Suprapubic skin (tissue), 4 donors: ENCODE measurements around the gene RNF38. TPM values are rescaled to one million over a fixed set of nuclear protein-coding genes. Genes with fewer than 3 reads are reported as not detected.
A peak's percentile ranks its signal among the peaks of the same experiment; 100 is the strongest.
"Not testable (repeated sequence)": the region's sequence is repeated elsewhere in the genome, so short reads cannot be mapped to it uniquely, and the experiment has no call there.

Experiments used
- DNase-seq, 2 donors: peaks; one replicate each; pipeline ENCODE4 v3.0.0-alpha.2; 2019; ENCODE audit warnings: low spot score in 2 of 2
- H3K27ac ChIP-seq: fragments of 200-600 bp; sonication (generic); one replicate; pipeline ENCODE4 v1.5.1; 2019
- H3K27me3 ChIP-seq: fragments of 200-600 bp; sonication (generic); one replicate; pipeline ENCODE4 v1.5.1; 2019
- H3K36me3 ChIP-seq: fragments of 200-600 bp; sonication (generic); one replicate; pipeline ENCODE4 v1.5.1; 2019
- H3K4me1 ChIP-seq: fragments of 200-600 bp; sonication (generic); one replicate; pipeline ENCODE4 v1.5.1; 2019
- H3K4me3 ChIP-seq: fragments of 200-600 bp; sonication (generic); one replicate; pipeline ENCODE4 v1.5.1; 2019; ENCODE audit warnings: mild to moderate bottlenecking
- H3K9me3 ChIP-seq: fragments of 200-600 bp; sonication (generic); one replicate; pipeline ENCODE4 v1.5.1; 2019
- EP300 ChIP-seq: sonication (generic); formaldehyde crosslinking; IDR thresholded peaks from one replicate; pipeline ENCODE4 v1.6.1; 2017; ENCODE audit warnings: antibody characterized with exemption
- POLR2A ChIP-seq, 2 donors: fragments of 450-650 bp; IDR thresholded peaks; one replicate each; pipeline ENCODE4 v1.6.1; 2017; ENCODE audit warnings: antibody characterized with exemption in 2 of 2, mild to moderate bottlenecking in 2 of 2, moderate library complexity in 2 of 2
- POLR2AphosphoS5 ChIP-seq, 3 donors: sonication (generic); formaldehyde crosslinking; IDR thresholded peaks; one replicate each; pipeline ENCODE4 v1.6.1; 2017; ENCODE audit warnings: antibody characterized with exemption in 3 of 3
- WGBS: methylation state at CpG from one replicate; pipeline ENCODE4 v1.1.5; 2018; 5-methylcytosine and 5-hydroxymethylcytosine counted together
- total RNA-seq, 4 donors: library from RNA; depleted of rRNA; stranded (reverse); fragments of >200 nt; gene quantifications; one replicate each; pipeline ENCODE4 v1.1.0, GENCODE V29; 2016
- TF ChIP-seq, protein P1 (sequence below), 2 donors: fragments of 200-600 bp in 1 of 2; fragments of 450-650 bp in 1 of 2; sonication (generic) in 1 of 2; IDR thresholded peaks; one replicate each; pipeline ENCODE4 v1.5.1; 2016 to 2019; ENCODE audit warnings: antibody characterized with exemption in 2 of 2, mild to moderate bottlenecking in 1 of 2, moderate library complexity in 1 of 2

Gene RNF38
- total RNA-seq, 4 donors from 2014 or later: 20.6 to 43.9 (median 28.1) TPM

DNA sequence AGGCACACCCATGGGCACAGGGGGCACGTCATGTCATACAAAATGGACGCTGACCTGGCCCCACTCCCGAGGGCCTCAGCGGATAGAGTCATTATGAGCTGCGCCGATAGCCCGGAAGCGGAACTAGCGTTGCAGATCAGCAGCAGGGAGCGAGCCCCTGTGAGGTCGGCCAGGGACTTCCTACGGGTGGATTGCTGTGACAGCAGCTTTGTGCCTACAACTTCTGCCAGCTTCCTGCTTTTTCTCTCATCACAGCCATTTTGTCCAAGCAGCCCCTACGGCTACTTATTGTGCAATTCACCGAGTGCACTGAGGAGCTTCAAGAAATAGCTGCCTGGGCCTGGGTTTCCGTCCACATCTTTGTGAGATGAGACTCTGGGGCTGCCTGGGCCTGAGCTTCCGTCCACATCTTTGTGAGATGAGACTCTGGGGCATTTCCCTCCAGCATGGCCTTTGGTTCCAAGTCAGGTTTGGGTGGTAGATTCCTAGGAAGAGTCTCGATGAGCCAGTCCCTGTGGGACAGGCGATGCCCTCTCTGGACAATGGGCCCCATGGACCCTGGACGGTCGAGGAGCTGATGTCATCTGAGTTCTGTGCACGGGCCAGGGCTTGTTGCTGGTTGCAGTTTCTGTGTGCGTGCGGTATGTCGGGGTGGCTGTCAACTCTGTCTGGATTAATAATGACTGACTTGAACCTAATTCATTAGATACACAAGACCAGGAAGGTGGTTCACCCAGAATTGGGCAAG, 74.8 kb downstream of the RNF38 start:
- Histone ChIP-seq H3K27ac (no peak overlapping the region), H3K4me1 (peaks cover 12% of the 10 kb centered on the region), H3K36me3 (no peaks in the 10 kb centered on the region), H3K27me3 (no peaks in the 10 kb centered on the region), H3K4me3 (no peak overlapping the region), H3K9me3 (no peaks in the 10 kb centered on the region)
- 85% methylated on average over 21 of the region's 24 CpGs for WGBS
- TF ChIP-seq EP300 (no peak), POLR2A (IDR thresholded peaks at IDR 0.05) (no peak), POLR2AphosphoS5 (IDR thresholded peaks at IDR 0.05) (no peak)
- TF ChIP-seq, protein P1, sequence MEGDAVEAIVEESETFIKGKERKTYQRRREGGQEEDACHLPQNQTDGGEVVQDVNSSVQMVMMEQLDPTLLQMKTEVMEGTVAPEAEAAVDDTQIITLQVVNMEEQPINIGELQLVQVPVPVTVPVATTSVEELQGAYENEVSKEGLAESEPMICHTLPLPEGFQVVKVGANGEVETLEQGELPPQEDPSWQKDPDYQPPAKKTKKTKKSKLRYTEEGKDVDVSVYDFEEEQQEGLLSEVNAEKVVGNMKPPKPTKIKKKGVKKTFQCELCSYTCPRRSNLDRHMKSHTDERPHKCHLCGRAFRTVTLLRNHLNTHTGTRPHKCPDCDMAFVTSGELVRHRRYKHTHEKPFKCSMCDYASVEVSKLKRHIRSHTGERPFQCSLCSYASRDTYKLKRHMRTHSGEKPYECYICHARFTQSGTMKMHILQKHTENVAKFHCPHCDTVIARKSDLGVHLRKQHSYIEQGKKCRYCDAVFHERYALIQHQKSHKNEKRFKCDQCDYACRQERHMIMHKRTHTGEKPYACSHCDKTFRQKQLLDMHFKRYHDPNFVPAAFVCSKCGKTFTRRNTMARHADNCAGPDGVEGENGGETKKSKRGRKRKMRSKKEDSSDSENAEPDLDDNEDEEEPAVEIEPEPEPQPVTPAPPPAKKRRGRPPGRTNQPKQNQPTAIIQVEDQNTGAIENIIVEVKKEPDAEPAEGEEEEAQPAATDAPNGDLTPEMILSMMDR (IDR thresholded peaks at IDR 0.05): no peak
- DNase-seq: peak; percentile 71 to 78

DNA sequence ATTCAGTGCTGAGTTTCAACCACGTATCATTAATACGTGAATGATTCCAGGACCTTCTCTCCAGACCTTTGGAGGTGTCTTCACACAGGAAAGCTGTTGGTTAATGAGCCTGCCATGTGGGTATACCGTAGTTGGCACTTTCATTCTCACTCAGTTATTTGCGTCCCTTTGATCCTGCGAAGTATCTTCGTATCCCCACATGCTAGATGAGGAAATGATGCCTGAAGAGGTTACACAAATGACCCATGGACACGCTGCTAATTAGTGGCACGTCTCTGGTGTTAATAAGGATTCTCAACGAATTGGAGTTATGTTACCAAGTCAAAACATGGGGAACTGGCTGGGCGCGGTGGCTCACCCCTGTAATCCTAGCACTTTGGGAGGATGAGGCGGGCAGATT, 76.1 kb downstream of the RNF38 start:
- Histone ChIP-seq H3K27ac (no peak overlapping the region), H3K36me3 (no peaks in the 10 kb centered on the region), H3K4me1 (peaks cover 16% of the 10 kb centered on the region), H3K4me3 (no peak overlapping the region), H3K9me3 (no peaks in the 10 kb centered on the region), H3K27me3 (no peaks in the 10 kb centered on the region)
- peak in 1 of 2 donors; percentile 56 for DNase-seq
- WGBS: 90% methylated on average over 12 of the region's 12 CpGs
- TF ChIP-seq, protein P1 (IDR thresholded peaks at IDR 0.05): no peak
- TF ChIP-seq EP300 (no peak), POLR2A (IDR thresholded peaks at IDR 0.05) (no peak), POLR2AphosphoS5 (IDR thresholded peaks at IDR 0.05) (no peak)

DNA sequence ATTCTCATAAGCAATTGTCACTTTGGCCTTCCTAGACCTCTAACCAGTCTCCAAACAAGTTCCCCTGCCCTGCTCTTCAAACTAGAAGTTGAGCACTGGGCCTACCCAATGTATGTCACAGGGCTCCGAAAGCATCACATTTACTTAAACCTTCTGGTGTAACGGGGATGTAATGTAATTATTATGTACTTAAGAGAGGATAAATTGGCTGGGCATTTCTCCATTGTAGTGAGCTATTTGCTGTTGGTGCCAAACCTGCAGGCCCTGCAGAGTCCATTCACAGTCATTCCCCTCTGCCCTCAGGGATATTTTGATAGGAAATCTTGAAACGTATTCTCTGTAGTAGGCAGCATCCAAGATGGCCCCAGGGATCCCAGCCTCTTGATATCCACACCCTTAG, 77.6 kb downstream of the RNF38 start:
- Histone ChIP-seq H3K27me3 (no peaks in the 10 kb centered on the region), H3K36me3 (no peaks in the 10 kb centered on the region), H3K4me3 (no peak overlapping the region), H3K9me3 (no peaks in the 10 kb centered on the region), H3K27ac (no peak overlapping the region), H3K4me1 (peaks cover 5% of the 10 kb centered on the region)
- TF ChIP-seq EP300 (no peak), POLR2AphosphoS5 (IDR thresholded peaks at IDR 0.05) (no peak), POLR2A (IDR thresholded peaks at IDR 0.05) (no peak)
- TF ChIP-seq, protein P1 (IDR thresholded peaks at IDR 0.05): no peak
- 61% methylated on average over 3 of the region's 3 CpGs for WGBS
- peak in 1 of 2 donors; percentile 35 for DNase-seq

DNA sequence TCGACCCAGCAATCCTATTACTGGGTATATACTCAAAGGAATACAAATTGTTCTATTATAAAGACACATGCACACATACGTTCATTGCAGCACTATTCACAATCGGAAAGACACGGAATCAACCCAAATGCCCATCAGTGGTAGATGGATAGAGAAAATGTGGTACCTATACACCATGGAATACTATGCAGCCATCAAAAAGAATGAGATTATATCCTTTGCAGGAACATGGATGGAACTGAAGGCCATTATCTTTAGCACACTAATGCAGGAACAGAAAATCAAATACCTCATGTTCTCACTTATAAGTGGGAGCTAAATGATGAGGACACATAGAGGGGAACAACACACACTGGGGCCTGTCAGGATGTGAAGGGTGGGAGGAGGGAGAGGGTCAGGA, 78.2 kb downstream of the RNF38 start:
- H3K27me3 ChIP-seq, H3K27ac ChIP-seq, H3K4me1 ChIP-seq, H3K36me3 ChIP-seq, H3K4me3 ChIP-seq, DNase-seq, H3K9me3 ChIP-seq: not testable (repeated sequence)
- 85% methylated on average over 4 of the region's 4 CpGs for WGBS

DNA sequence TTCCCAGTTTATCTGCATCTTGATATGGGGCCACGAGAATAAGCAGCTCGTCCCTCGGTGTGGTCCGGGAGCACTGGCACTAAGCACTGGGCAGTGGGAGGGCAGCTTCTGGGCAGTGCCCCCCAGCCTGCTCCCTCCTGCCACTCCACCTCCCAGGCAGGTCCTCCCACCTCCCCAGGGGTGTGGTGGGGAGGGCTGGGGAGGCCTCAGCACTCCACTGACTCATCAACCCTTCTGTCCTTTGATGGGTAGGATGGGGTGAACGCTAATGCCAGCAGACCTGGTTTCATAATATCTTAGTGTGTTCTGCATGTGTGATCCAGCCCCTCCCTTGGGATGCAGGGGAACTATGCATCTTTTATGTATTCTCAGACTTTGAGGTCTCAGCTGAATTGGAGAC, 79.6 kb downstream of the RNF38 start:
- no peaks in the 10 kb centered on the region for H3K9me3 ChIP-seq
- no peaks in the 10 kb centered on the region for H3K36me3 ChIP-seq
- peak overlapping the region; percentile 24 for H3K27ac ChIP-seq

More for the DNA sequence above, 79.6 kb downstream of the RNF38 start:
- Histone ChIP-seq H3K4me1 (peaks cover 5% of the 10 kb centered on the region), H3K27me3 (no peaks in the 10 kb centered on the region), H3K4me3 (no peak overlapping the region)
- TF ChIP-seq, protein P1 (IDR thresholded peaks at IDR 0.05): no peak
- TF ChIP-seq EP300: no peak
- no peak for TF ChIP-seq POLR2AphosphoS5 (IDR thresholded peaks at IDR 0.05)
- no peak for TF ChIP-seq POLR2A (IDR thresholded peaks at IDR 0.05)
- peak in 1 of 2 donors; percentile 47 for DNase-seq
- WGBS: 79% methylated on average over 5 of the region's 5 CpGs
